Raji (cell line): ENCODE results near the gene PIK3C2G.

Experiments
- POLR2A ChIP-seq: IDR thresholded peaks from 2 replicates; pipeline ENCODE4 v1.6.1; 2011; ENCODE audit warnings: low read depth, low read length, control low read depth; ENCODE audit not compliant: insufficient read depth

Gene PIK3C2G

GRCh38 chr12:18502422-18502968 lies 241.2 kb downstream of the PIK3C2G start:
- no peak for TF ChIP-seq POLR2A

DNA sequence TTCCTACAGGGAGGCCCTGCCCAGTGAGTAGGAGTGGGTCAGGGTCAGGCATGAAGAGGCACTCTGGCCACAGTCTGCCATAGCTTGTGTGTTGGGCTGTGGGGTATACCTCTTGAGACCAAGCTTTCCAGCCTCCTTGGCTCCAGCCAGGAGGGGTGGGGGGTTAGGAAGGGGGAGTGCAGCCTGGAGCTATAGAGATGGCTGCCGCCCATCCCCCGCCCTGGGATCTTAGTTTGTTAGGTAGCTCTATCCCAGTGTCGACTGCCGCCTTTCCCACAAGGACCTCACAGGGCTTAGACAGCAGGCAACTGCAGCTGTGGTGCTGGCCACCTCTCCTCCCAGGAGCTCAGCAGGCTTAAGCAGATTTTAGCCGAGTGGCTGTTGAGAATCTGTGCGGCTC lies 260.1 kb downstream of the PIK3C2G start:
- TF ChIP-seq POLR2A, result no peak

- TF ChIP-seq POLR2A, result no peak
Measured at GRCh38 chr12:18522806-18523205, 261.5 kb downstream of the PIK3C2G start.

GRCh38 chr12:18546399-18546798 lies 285.1 kb downstream of the PIK3C2G start:
- TF ChIP-seq POLR2A, result no peak

DNA sequence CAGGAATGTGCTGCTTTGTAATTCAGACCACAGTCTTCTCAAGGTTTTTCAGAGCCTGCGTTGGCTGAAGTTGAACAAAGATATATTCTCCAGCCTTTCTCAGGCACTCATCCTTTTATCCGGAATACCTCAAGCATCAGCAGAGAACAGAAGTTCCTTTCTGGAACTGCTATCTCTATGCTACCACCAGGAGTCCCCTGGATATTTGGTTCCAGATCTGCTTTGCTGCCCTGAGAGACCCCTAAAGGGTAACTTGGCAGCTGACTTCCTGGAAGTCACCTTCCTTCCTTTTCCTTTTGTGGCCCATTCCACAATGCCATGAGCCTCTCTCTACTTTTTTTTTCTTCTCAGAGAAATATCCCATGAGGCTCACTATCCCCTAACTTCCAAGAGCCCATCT lies 288.3 kb downstream of the PIK3C2G start:
- TF ChIP-seq POLR2A, result no peak

- no peak for TF ChIP-seq POLR2A
Measured at GRCh38 chr12:18551106-18551505, 289.8 kb downstream of the PIK3C2G start.

GRCh38 chr12:18551701-18552100 lies 290.4 kb downstream of the PIK3C2G start:
- no peak for TF ChIP-seq POLR2A

- TF ChIP-seq POLR2A, result no peak
Measured at GRCh38 chr12:18552829-18553228, 291.5 kb downstream of the PIK3C2G start.

DNA sequence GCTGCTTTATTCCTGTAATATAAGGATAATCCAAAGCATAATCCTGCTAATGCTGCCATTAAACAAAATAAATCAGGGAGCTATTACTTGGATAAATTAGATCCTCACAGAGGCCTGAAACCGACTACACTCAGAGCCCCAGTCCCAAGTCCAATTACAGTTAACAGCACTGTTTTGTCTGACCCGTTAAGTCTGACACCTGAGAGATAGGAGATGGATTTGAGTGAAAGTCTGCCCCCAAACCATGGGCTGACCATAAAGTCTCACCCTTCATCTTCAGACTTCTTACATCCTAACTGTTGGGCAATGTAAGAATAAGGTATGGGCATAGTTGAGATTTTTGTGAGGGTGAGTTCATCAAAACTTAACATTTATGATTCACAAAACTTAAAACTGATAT lies 294.8 kb downstream of the PIK3C2G start:
- TF ChIP-seq POLR2A, result no peak

DNA sequence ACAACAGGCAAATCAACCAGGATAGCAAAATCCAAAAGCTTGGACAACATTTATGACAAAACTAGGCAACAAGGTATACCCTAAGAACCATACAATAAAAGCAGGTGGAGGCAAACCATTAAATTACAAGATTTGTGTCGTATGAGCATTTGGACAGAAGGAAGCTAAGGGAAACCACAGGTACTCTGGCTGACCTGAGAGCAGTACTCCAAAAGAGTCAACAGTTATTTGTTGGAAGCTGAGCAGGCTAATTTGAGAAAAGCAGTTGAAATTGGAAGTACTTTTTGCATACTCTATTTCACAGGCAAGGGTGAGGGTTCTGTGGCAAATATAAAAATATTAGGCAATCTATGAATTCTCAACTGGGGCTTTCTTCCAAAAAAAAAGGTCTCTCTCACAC lies 297.9 kb downstream of the PIK3C2G start:
- TF ChIP-seq POLR2A, result no peak

DNA sequence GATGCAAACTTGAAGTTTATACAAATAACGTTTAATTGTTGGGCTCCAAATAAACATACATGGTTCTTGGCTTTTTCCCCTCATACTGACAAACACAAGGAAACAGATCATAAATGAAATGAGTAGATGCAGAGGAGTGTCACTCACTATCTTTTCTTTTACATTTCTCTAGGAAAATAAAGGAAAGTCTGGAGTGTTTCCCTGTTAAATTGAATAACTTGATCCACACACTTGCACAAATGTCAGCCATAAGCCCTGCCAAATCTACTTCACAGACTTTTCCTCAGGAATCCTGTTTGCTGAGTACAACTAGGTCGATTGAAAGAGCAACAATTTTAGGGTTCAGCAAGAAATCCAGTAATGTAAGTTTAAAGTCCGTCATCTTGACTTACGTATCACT lies 301.2 kb downstream of the PIK3C2G start:
- no peak for TF ChIP-seq POLR2A

DNA sequence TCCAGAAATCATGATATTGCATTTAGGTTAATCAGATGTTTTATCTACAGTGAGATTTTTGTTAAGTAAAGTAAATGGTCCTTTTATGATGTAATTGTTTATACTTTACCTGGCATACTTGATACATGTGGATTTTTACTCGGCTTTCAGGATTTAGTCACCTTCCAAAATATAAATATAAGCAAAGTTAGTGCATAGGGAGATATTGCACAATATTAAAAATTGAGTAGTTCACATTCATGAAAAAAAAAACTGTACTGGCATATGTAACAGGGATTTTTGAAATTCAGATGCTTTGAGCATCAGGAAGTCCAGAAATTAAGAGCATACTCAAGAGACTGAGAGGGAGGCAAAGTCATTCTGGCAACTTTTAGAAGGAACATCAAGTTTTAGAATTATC lies 303.0 kb downstream of the PIK3C2G start:
- no peak for TF ChIP-seq POLR2A

GRCh38 chr12:18567787-18568186 lies 306.5 kb downstream of the PIK3C2G start:
- TF ChIP-seq POLR2A, result no peak

DNA sequence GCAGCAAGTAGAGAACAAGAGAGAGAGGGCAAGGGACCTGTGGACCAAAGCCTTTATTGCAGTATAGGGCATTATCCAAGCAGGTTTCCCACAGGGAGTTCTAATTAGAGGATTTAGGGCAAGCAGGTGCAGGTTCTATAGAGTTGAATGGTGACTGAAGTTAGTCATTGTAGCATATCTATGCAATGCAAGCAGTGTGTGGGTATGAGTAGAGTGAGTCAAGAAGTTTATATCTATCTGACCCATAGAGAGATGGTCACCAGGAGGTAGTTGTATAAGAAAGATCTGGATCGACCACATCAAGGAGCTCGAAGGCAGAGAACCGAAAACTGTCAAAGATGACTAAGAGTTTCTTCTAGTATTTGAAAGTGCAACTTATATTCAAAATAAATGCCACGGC lies 309.2 kb downstream of the PIK3C2G start:
- no peak for TF ChIP-seq POLR2A

DNA sequence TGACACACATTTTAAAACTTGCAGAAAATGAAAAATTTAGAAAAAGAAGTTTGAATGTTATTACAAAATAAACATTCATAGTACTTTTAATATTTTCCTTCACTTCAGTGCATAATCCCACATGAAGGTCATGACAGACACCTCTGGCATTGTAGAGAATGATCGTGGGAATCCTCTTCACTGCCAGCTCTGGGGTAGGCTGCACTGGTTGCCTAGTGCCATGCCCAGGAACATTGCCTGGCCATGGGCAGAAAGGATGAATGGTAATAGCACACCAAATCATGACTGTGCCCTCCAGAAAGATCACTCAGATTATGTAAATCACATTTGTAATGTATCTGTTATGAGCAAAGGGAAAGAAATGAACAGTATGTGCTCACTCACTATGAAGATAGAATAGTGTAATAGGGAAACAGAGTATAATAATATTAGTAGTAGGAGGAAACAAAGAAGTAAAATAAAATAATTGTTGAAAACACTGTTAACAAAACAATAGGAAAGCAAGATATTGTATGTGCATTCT lies 314.8 kb downstream of the PIK3C2G start:
- no peak for TF ChIP-seq POLR2A

DNA sequence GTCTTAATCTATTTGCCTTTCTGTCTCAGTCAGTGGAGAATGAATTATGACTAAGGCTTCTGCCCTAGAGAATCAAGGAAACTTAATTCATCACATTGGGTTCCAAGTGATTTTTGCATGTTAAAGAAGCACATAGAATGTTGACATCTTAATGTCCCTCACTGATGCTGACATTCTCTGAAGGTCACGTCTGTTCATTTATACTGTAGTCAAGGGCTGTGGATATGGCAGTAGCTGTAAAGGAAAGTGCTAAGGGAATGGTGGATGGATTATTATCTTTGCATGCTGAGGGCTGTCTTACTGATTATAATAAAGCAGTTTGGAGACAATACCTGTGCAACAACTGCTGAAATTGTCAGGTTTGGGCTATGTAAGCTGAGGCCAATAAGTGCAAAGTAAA lies 315.3 kb downstream of the PIK3C2G start:
- no peak for TF ChIP-seq POLR2A

DNA sequence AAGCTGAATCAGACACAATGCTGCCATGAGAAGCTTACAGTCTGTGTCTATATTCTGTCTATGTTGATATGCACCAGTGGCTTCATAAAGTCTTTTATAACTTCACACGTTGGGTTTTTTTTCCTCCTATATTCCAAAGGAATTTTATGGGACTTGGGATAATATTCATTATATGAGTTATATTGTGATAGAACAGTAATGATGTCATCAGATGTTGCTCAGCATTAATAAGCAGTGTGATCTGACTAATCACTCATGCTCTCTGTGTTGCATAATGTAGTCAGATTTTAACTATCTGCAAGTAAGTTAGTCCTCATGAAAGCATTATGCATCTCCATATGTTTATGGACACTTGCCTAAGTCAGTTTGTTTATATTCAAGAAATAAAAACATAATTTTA lies 316.9 kb downstream of the PIK3C2G start:
- no peak for TF ChIP-seq POLR2A

DNA sequence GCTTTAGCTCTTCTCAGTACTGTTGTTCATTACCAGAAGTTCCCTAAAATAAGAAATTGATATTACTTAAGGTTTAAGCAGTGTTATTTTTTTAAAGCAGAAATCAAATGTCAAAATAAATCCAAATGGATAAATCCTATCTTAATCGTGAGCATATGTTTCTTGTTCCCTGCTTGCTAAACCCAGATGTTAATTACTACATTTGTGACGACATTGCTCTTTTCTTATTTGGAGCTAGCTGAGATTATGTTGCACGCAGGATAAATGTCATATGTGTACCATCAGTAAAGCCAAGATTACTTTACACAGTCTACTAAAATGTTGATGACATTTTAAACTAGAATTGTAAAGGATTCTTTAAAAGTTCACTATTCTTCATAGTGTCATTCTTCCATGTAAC lies 319.0 kb downstream of the PIK3C2G start:
- no peak for TF ChIP-seq POLR2A

DNA sequence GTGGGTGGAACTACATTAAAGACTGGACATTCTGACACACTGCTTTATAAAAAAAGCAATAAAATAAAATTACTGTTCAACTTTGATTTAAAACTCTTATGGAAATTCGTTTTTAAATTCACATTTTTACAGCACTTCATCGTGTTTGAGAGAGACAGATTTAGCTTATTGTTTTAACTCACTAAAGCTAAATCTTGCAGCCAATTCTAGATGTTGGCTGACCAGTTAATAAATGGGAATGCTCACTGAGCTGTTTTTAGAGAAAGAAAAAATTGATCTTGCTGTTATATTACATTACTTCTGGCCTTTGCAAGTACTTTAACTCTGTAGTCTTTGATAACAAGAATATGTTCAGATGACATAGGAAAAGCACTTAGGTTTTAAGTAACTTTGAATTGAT lies 319.4 kb downstream of the PIK3C2G start:
- TF ChIP-seq POLR2A, result no peak
